ENCODE data around the gene TSPAN9. TPM values are rescaled to one million over a fixed set of nuclear protein-coding genes. Genes with fewer than 3 reads are reported as not detected.

The TSPAN9 gene
- total and polyA plus RNA-seq, 10 of the 15 experiments (the other 5 are each of a cell fraction or from before 2014, with no cell fraction given) = 0.03 to 1.0 (median 0.12) TPM; not detected in 5

GRCh38 chr12:3117591-3118015, 40.4 kb downstream of the TSPAN9 start (continued):
- TF ChIP-seq IRF3 (IDR thresholded peaks at IDR 0.05) = no peak
- no peak for TF ChIP-seq SUPT20H (IDR thresholded peaks at IDR 0.05; ENCODE audit: borderline replicate concordance, control insufficient read depth, low read depth, low read length)
- no peak for TF ChIP-seq CREB1 (IDR thresholded peaks at IDR 0.05; ENCODE audit: low read depth)
- no peak for TF ChIP-seq ZNF622 (IDR thresholded peaks at IDR 0.05)

- no TSS peak for BruUV-seq (replicated peaks)
- intact Hi-C loops (cut with micrococcal nuclease; ENCODE audit: unreplicated experiment) = no loop called here
- ChIA-PET RAD21 (ENCODE audit: unreplicated experiment) (no interaction called here), SMC1A (ENCODE audit: uncharacterized antibody, unreplicated experiment) (no interaction called here), CTCF (interaction anchor here (0.6 to 1.5 kb wide), 2 partner anchors 63 to 156 kb away, joined by 3 to 4 read pairs; no protein-coding TSS in a partner anchor), POLR2A (no interaction called here)
- FAIRE-seq (no peak), DNase-seq (ENCODE audit: low read depth, low spot score) (no peak), ATAC-seq (no peak)
- H3K4me2 ChIP-seq (ENCODE audit: control insufficient read depth, insufficient read depth) = no peak overlapping the region
- H3K9me3 ChIP-seq (replicated peaks; ENCODE audit: control insufficient read depth, insufficient read depth, low read length) = no peaks in the 10 kb centered on the region
- no peaks in the 10 kb centered on the region for H3K4me1 ChIP-seq (ENCODE audit: control insufficient read depth, insufficient read depth, low read length)
- WGBS (ENCODE audit: insufficient coverage, insufficient replicate concordance, low lambda C conversion rate, missing lambda C conversion rate) = 9% methylated on average over 9 of the region's 9 CpGs
- no peaks in the 10 kb centered on the region for H4K20me1 ChIP-seq (ENCODE audit: control insufficient read depth, insufficient read depth)
- no peak overlapping the region for H3K4me3 ChIP-seq
- in situ Hi-C loops (cut with MboI) = no loop called here
- H3K27me3 ChIP-seq (replicated peaks in 1 of 2; ENCODE audit: control insufficient read depth in 2 of 2, insufficient read depth in 2 of 2, low read length in 1 of 2) = no peaks in the 10 kb centered on the region; a peak in 1 of 4 replicates
- H2AFZ ChIP-seq (ENCODE audit: control insufficient read depth, low read depth, low read length) = no peak overlapping the region
- TF ChIP-seq PKNOX1 (IDR thresholded peaks at IDR 0.05) = no peak
- no peak for TF ChIP-seq DPF2 (IDR thresholded peaks at IDR 0.05)
- TF ChIP-seq ASH2L (IDR thresholded peaks at IDR 0.05; ENCODE audit: borderline replicate concordance, low read depth) = no peak
- TF ChIP-seq KLF5 (IDR thresholded peaks at IDR 0.05; ENCODE audit: partially characterized antibody) = no peak
- TF ChIP-seq IKZF2 (IDR thresholded peaks at IDR 0.05) = no peak
- TF ChIP-seq NR2C1 (IDR thresholded peaks at IDR 0.05) = no peak
- H3K79me2 ChIP-seq (ENCODE audit: control insufficient read depth, insufficient read depth, low read length) = no peaks in the 10 kb centered on the region
- no peak overlapping the region for H3K27ac ChIP-seq (ENCODE audit: control insufficient read depth, insufficient read depth)
- no peaks in the 10 kb centered on the region for H3K36me3 ChIP-seq (ENCODE audit: control insufficient read depth in 2 of 2, insufficient read depth in 2 of 2, low read length in 1 of 2)
- no peak overlapping the region for H3K9ac ChIP-seq (ENCODE audit: control insufficient read depth, insufficient read depth, low read length)
Measured at GRCh38 chr12:3119192-3119755, 42.1 kb downstream of the TSPAN9 start.
